K562 (cell line): ENCODE results near the gene CIAO1. TPM values are rescaled to one million over a fixed set of nuclear protein-coding genes. Genes with fewer than 3 reads are reported as not detected.

ENCODE experiments used
- ARNT ChIP-seq, 2 experiments: fragments of 450-650 bp; IDR thresholded peaks; 2 replicates each; pipeline ENCODE4 v1.6.1; 2016; ENCODE audit warnings: mild to moderate bottlenecking in 1 of 2
- ELF2 ChIP-seq: fragments of 250-450 bp; sonication (Bioruptor Pico); IDR thresholded peaks from 2 replicates; pipeline ENCODE4 v1.5.0; 2021; ENCODE audit warnings: mild to moderate bottlenecking
- EWSR1 ChIP-seq: fragments of 450-650 bp; IDR thresholded peaks from 2 replicates; pipeline ENCODE4 v1.6.1; 2018; ENCODE audit warnings: borderline replicate concordance, mild to moderate bottlenecking, low read depth, moderate library complexity; ENCODE audit not compliant: partially characterized antibody
- FIP1L1 ChIP-seq: fragments of 200-400 bp; formaldehyde crosslinking; IDR thresholded peaks from 2 replicates; pipeline ENCODE4 v1.6.1; 2018; ENCODE audit warnings: mild to moderate bottlenecking, low read depth, low read length; ENCODE audit not compliant: poor library complexity, severe bottlenecking
- JUNB ChIP-seq: fragments of 450-650 bp; formaldehyde crosslinking; conservative IDR thresholded peaks from 2 replicates; pipeline ENCODE4 v1.4.0; 2020; ENCODE audit warnings: mild to moderate bottlenecking
- MAZ ChIP-seq, 2 experiments: fragments of 450-650 bp in 1 of 2; sonication (generic) in 1 of 2; formaldehyde crosslinking; IDR thresholded peaks in 1 of 2; conservative IDR thresholded peaks in 1 of 2; 2 replicates each; pipeline versions ENCODE4 v1.4.0 to v1.5.0; 2020; ENCODE audit warnings: mild to moderate bottlenecking in 1 of 2, missing genetic modification reagents in 1 of 2
- MCM2 ChIP-seq: fragments of 450-650 bp; IDR thresholded peaks from 2 replicates; pipeline ENCODE4 v1.6.1; 2017; ENCODE audit warnings: low read depth, mild to moderate bottlenecking
- POLR2B ChIP-seq: fragments of 450-650 bp; IDR thresholded peaks from 2 replicates; pipeline ENCODE4 v1.6.1; 2018; ENCODE audit warnings: low read depth; ENCODE audit not compliant: partially characterized antibody
- RCOR1 ChIP-seq, 2 experiments: IDR thresholded peaks; 2 replicates each; pipeline ENCODE4 v1.6.1; 2012; ENCODE audit warnings: low read depth in 2 of 2, low read length in 2 of 2, borderline replicate concordance in 1 of 2, improper control_type of control experiment in 1 of 2
- SRF ChIP-seq, 2 experiments: fragments of 250-450, 450-650 bp in 1 of 2; sonication (Bioruptor Pico) in 1 of 2; sonication (generic) in 1 of 2; formaldehyde crosslinking; IDR thresholded peaks; 2 replicates each; pipeline versions ENCODE4 v1.5.0 to v1.5.1; 2020 to 2022; ENCODE audit warnings: mild to moderate bottlenecking in 1 of 2, missing genetic modification reagents in 1 of 2
- TCF15 ChIP-seq: fragments of 250-450 bp; sonication (Bioruptor Pico); IDR thresholded peaks from 2 replicates; pipeline ENCODE4 v1.8.0; 2022; ENCODE audit warnings: moderate library complexity, mild to moderate bottlenecking, inconsistent platforms
- TCF7 ChIP-seq: sonication (generic); IDR thresholded peaks from 2 replicates; pipeline ENCODE4 v1.6.1; 2016; ENCODE audit warnings: antibody characterized with exemption, borderline replicate concordance
- THAP12 ChIP-seq: fragments of 250-450 bp; sonication (Bioruptor Pico); IDR thresholded peaks from 2 replicates; pipeline ENCODE4 v1.9.0; 2021; ENCODE audit warnings: mild to moderate bottlenecking, inconsistent platforms
- USF2 ChIP-seq: sonication (generic); formaldehyde crosslinking; IDR thresholded peaks from 2 replicates; pipeline ENCODE4 v1.5.0; 2020; ENCODE audit warnings: missing genetic modification reagents
- ZBTB1 ChIP-seq: sonication (generic); formaldehyde crosslinking; IDR thresholded peaks from 2 replicates; pipeline ENCODE4 v1.8.1; 2023; ENCODE audit warnings: missing genetic modification reagents, low read depth, mild to moderate bottlenecking, borderline replicate concordance
- ZNF197 ChIP-seq: fragments of 200-800 bp; sonication (Bioruptor generic); IDR thresholded peaks from 2 replicates; pipeline ENCODE4 v1.6.1; 2016; ENCODE audit warnings: low read depth, missing genetic modification characterization, missing compliant biosample characterization
- ZNF592 ChIP-seq: fragments of 450-650 bp; IDR thresholded peaks from 2 replicates; pipeline ENCODE4 v1.6.1; 2017; ENCODE audit warnings: antibody characterized with exemption, mild to moderate bottlenecking
- polyA plus RNA-seq, 8 experiments: library from polyadenylated mRNA; depleted of rRNA in 4 of 8; stranded (reverse) in 5 of 8; unstranded in 3 of 8; fragments of >200 nt; fragmentation: Nextera tagmentation in 2 of 8; fragmentation: Illumina TruSeq in 1 of 8; extraction: Ambion mirVana in 2 of 8; extraction: Trizol in 1 of 8; gene quantifications; 2 replicates each; pipeline versions ENCODE4 v1.2.1 to v1.2.3, GENCODE V29; 2011 to 2014; ENCODE audit warnings: inconsistent platforms in 1 of 8, missing spikeins in 1 of 8
- total RNA-seq, 7 experiments: library from RNA; depleted of rRNA in 6 of 7; stranded (reverse); fragments of >200 nt in 6 of 7; fragmentation: Illumina TruSeq in 2 of 7; extraction: Trizol in 2 of 7; gene quantifications; 2 replicates each; pipeline versions ENCODE4 v1.2.1 to v1.2.3, GENCODE V29; 2011 to 2021; ENCODE audit warnings: low replicate concordance in 1 of 7
- TF ChIP-seq, protein P1 (sequence below): sonication (generic); formaldehyde crosslinking; IDR thresholded peaks from 2 replicates; pipeline ENCODE4 v1.9.0; 2022; ENCODE audit warnings: mild to moderate bottlenecking, missing genetic modification reagents

Gene CIAO1
- total and polyA plus RNA-seq, 9 of the 15 experiments (the other 6 are each of a cell fraction or from before 2014, with no cell fraction given) = 11.4 to 156 (median 92.8) TPM

DNA sequence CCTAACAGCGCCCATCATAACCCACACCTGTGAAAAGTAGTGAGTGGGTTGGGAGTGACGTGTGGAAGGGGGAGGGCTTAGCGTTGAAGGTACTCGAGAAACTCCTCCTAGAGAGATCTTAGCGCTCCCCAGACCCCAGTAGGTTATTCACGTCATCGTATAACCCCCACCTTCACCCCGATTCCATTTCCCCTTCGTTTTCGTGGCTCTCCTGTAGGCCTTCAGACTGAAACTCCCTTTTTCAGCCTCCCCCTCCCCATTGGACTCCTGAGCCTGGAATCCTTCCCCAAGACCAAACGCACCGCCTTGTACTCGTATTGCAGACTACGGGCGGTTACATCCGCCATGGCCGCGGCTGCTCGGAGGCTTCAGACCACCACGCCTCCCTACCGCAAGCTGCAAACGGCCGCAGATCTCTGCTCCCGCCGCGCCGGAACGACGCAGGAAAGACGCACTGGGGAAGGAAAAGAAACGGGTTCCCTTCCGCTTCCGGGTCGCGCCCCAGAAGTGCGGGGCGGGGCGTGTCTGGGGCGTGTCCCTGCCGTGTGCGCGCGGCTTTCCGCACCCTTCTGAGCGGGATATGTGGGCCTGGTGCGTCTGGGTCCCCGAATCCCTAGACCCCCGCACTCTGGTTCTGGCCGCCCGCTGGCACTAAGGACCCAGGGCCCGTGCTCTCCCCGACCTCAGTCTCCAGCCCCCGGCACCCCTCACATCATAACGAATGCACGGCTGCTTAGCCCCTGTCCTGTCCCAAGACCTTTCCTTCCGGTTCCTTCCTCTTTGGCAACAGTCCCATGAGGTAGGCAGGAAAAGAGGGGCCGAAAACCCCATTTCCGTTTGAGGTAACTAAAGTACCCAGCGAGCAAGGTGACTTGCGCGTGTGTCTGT, 39.3 kb downstream of the CIAO1 start, which contains the start of gene SNRNP200 (continued):
- TF ChIP-seq THAP12 (CRISPR knock-in tag) (peak; percentile 89; the same call in 1 of the 2 replicates), ZBTB1 (CRISPR knock-in tag) (peak; percentile 91), TCF15 (CRISPR knock-in tag) (no peak), POLR2B (peak; percentile 90), USF2 (CRISPR knock-in tag) (no peak), MCM2 (no peak), ARNT (IDR thresholded peaks at IDR 0.05) (0 out of 4 replicates have a peak, but pooled peaks of 1 of the 2 experiments have one; percentile 15), FIP1L1 (peak; percentile 82), EWSR1 (no peak), TCF7 (0 out of 2 replicates have a peak, but pooled peaks have one; percentile 70), SRF (CRISPR knock-in tag; IDR thresholded peaks at IDR 0.05) (0 out of 4 replicates have a peak, but pooled peaks of 1 of the 2 experiments have one; percentile 33), ZNF592 (no peak), MAZ (CRISPR knock-in tag; conservative IDR thresholded peaks at IDR 0.05 in 1 of 2, IDR thresholded peaks at IDR 0.05 in 1 of 2) (peak; percentile 78 to 88), ELF2 (CRISPR knock-in tag) (peak; percentile 80), RCOR1 (IDR thresholded peaks at IDR 0.05; ENCODE audit: borderline replicate concordance in 1 of 2, low read depth in 2 of 2, low read length in 2 of 2) (peak in 1 of 2 experiments; percentile 3; a peak in 1 of 4 replicates), JUNB (CRISPR knock-in tag) (no peak), ZNF197 (CRISPR knock-in tag) (no peak)
- TF ChIP-seq, protein P1, sequence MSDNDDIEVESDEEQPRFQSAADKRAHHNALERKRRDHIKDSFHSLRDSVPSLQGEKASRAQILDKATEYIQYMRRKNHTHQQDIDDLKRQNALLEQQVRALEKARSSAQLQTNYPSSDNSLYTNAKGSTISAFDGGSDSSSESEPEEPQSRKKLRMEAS = peak; percentile 77
